SU-DHL-6 (cell line): ENCODE measurements around the gene DDX41.

Experiments used
- H2AFZ ChIP-seq: fragments of 200-600 bp; sonication (generic); 2 replicates; pipeline ENCODE4 v1.6.1; 2014; ENCODE audit warnings: low read depth, mild to moderate bottlenecking, moderate library complexity, mixed read lengths, antibody characterized with exemption, low read length; ENCODE audit not compliant: severe bottlenecking
- H3F3A ChIP-seq: fragments of 200-600 bp; shearing (Covaris generic); 2 replicates; pipeline ENCODE4 v1.6.0; 2016; ENCODE audit warnings: antibody characterized with exemption, mild to moderate bottlenecking; ENCODE audit not compliant: insufficient read depth
- H3K27ac ChIP-seq: fragments of 200-600 bp; sonication (generic); 2 replicates; pipeline ENCODE4 v1.5.1; 2016; ENCODE audit warnings: low read depth, mild to moderate bottlenecking, low read length, moderate library complexity, mixed read lengths
- H3K27me3 ChIP-seq: fragments of 200-600 bp; sonication (generic), shearing (Covaris generic); 2 replicates; pipeline ENCODE4 v1.6.0; 2014; ENCODE audit warnings: mild to moderate bottlenecking, low read length
- H3K36me3 ChIP-seq: fragments of 200-600 bp; sonication (generic); 2 replicates; pipeline ENCODE4 v1.6.1; 2014; ENCODE audit warnings: mild to moderate bottlenecking, low read length, mixed read lengths
- H3K4me2 ChIP-seq: fragments of 300-600, 200-600 bp; shearing (Covaris generic), sonication (generic); 2 replicates; pipeline ENCODE4 v1.6.0; 2014; ENCODE audit warnings: low read length, low read depth, mild to moderate bottlenecking; ENCODE audit not compliant: poor library complexity, severe bottlenecking
- H3K4me3 ChIP-seq: fragments of 200-600 bp; sonication (generic); 2 replicates; pipeline ENCODE4 v1.5.1; 2014; ENCODE audit warnings: antibody characterized with exemption, low read length, mild to moderate bottlenecking, mixed read lengths; ENCODE audit not compliant: insufficient read depth, poor library complexity, severe bottlenecking
- H3K79me2 ChIP-seq: fragments of 200-600 bp; sonication (generic); 2 replicates; pipeline ENCODE4 v1.6.1; 2014; ENCODE audit warnings: mild to moderate bottlenecking, low read length, moderate library complexity; ENCODE audit not compliant: insufficient read depth
- H3K9ac ChIP-seq: fragments of 200-600 bp; sonication (generic); 2 replicates; pipeline ENCODE4 v1.7.0; 2014; ENCODE audit warnings: mild to moderate bottlenecking, low read length
- H3K9me2 ChIP-seq: fragments of 200-600 bp; sonication (generic); replicated peaks from 2 replicates; pipeline ENCODE4 v1.6.1; 2014; ENCODE audit warnings: low read length; ENCODE audit not compliant: insufficient read depth
- H3K9me3 ChIP-seq: fragments of 200-600 bp; sonication (generic); 2 replicates; pipeline ENCODE4 v1.6.1; 2014; ENCODE audit warnings: low read length, mixed read lengths; ENCODE audit not compliant: insufficient read depth
- H4K20me1 ChIP-seq: fragments of 200-600 bp; sonication (generic); 2 replicates; pipeline ENCODE4 v1.6.1; 2014; ENCODE audit warnings: low read depth, mild to moderate bottlenecking, antibody characterized with exemption, low read length, moderate library complexity, mixed read lengths
- EZH2phosphoT487 ChIP-seq: fragments of 200-600 bp; sonication (generic), shearing (Covaris generic); conservative IDR thresholded peaks from 2 replicates; pipeline ENCODE4 v1.6.1; 2018; ENCODE audit warnings: mild to moderate bottlenecking, antibody characterized with exemption, low read length, moderate library complexity, mixed read lengths
- TF ChIP-seq, protein P1 (sequence below): fragments of 200-600 bp; sonication (generic); IDR thresholded peaks from one replicate; pipeline ENCODE4 v1.5.1; 2017; ENCODE audit warnings: antibody characterized with exemption, mild to moderate bottlenecking, low read length, moderate library complexity; ENCODE audit not compliant: insufficient read depth, poor library complexity, severe bottlenecking

The DDX41 gene

DNA sequence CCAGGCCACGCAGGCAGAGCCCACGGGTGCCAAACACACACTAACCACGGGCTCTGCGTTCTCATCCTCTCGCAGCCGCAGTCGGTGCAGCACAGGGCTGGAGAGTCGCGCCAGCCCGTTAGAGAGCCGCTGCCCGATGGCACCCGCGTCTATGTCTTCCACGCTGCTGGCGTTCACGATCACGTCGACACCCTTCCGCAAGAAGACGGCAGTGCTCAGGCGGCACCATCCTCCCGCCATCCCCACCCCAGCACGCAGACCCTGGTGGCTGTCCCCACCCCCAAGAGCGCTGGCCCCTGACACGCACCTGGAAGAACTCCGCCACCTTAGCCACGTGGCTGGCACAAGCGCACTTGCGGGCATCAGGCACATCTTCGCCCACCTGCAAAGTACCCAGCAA is 49.3 kb downstream of the DDX41 start:
- Histone ChIP-seq H3K79me2 (peaks cover 11% of the 10 kb centered on the region), H3K9ac (no peak overlapping the region), H3K27me3 (no peaks in the 10 kb centered on the region), H3K9me2 (no peaks in the 10 kb centered on the region), H4K20me1 (no peaks in the 10 kb centered on the region), H2AFZ (no peak overlapping the region), H3K4me3 (no peak overlapping the region), H3K27ac (no peak overlapping the region), H3K9me3 (no peaks in the 10 kb centered on the region), H3K36me3 (peaks cover 3% of the 10 kb centered on the region; the same call in 1 of the 2 replicates), H3F3A (no peaks in the 10 kb centered on the region), H3K4me2 (no peak overlapping the region)
- TF ChIP-seq, protein P1, sequence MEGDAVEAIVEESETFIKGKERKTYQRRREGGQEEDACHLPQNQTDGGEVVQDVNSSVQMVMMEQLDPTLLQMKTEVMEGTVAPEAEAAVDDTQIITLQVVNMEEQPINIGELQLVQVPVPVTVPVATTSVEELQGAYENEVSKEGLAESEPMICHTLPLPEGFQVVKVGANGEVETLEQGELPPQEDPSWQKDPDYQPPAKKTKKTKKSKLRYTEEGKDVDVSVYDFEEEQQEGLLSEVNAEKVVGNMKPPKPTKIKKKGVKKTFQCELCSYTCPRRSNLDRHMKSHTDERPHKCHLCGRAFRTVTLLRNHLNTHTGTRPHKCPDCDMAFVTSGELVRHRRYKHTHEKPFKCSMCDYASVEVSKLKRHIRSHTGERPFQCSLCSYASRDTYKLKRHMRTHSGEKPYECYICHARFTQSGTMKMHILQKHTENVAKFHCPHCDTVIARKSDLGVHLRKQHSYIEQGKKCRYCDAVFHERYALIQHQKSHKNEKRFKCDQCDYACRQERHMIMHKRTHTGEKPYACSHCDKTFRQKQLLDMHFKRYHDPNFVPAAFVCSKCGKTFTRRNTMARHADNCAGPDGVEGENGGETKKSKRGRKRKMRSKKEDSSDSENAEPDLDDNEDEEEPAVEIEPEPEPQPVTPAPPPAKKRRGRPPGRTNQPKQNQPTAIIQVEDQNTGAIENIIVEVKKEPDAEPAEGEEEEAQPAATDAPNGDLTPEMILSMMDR = no peak
- no peak for TF ChIP-seq EZH2phosphoT487

DNA sequence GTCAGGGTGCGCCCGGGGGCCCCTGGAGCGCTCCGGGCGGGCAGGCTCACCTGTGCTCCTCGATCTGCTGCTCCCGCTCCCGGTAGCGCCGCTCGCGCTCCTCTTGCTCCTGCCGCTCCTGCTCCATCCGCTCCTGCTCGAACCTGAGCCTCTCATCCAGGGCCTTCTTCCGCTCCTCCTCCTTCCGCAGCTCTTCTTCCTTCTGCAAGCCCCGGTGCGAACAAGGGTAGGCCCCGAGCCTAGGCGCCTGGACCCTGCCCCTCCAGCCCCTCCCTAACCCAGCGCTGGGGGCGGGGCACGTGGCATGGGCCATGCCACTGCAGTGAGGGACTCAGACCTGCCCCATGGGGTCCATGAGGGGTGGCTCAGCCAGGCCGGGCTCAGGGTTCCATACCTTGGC is 49.9 kb downstream of the DDX41 start:
- Histone ChIP-seq H4K20me1 (no peaks in the 10 kb centered on the region), H3K9me3 (no peaks in the 10 kb centered on the region), H3F3A (no peaks in the 10 kb centered on the region), H3K79me2 (peaks cover 6% of the 10 kb centered on the region), H2AFZ (no peak overlapping the region), H3K27ac (no peak overlapping the region), H3K36me3 (peaks cover 3% of the 10 kb centered on the region; the same call in 1 of the 2 replicates), H3K4me2 (no peak overlapping the region), H3K27me3 (no peaks in the 10 kb centered on the region), H3K9ac (no peak overlapping the region), H3K4me3 (no peak overlapping the region), H3K9me2 (no peaks in the 10 kb centered on the region)
- TF ChIP-seq EZH2phosphoT487 = no peak
- TF ChIP-seq, protein P1 = no peak

DNA sequence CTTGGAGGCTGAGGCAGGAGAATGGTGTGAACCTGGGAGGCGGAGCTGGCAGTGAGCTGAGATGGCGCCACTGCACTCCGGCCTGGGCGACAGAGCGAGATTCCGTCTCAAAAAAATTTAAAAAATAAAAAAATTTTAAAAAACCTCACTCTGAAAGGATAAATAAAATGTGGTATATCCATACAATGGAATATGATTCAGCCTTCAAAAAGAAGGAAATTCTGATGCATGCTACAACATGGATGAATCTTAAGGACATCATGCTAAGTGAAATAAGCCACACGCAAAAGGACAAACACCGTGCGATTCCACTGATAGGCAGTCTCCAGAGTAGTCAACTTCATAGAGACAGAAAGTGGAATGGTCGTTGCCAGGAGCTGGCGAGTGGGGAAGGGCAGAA is 51.7 kb downstream of the DDX41 start:
- no peak for TF ChIP-seq EZH2phosphoT487
- TF ChIP-seq, protein P1 = no peak
- H3K9me3 ChIP-seq = no peaks in the 10 kb centered on the region
- H3K27ac ChIP-seq = no peak overlapping the region
- H3F3A ChIP-seq = no peaks in the 10 kb centered on the region
- H3K79me2 ChIP-seq = no peaks in the 10 kb centered on the region; the same call in 1 of the 2 replicates
- H3K4me2 ChIP-seq = no peak overlapping the region
- no peaks in the 10 kb centered on the region for H3K27me3 ChIP-seq
- H3K9ac ChIP-seq = no peak overlapping the region
- peaks cover 3% of the 10 kb centered on the region; the same call in 1 of the 2 replicates for H3K36me3 ChIP-seq
- H3K4me3 ChIP-seq = no peak overlapping the region
- no peaks in the 10 kb centered on the region for H4K20me1 ChIP-seq
- no peak overlapping the region for H2AFZ ChIP-seq
- no peaks in the 10 kb centered on the region for H3K9me2 ChIP-seq
